Activated CD8-positive, alpha-beta memory T cell treated with anti-CD3 and anti-CD28 coated beads, Interleukin-2, amount 50 U/mL, for 1 hour (primary cell): ENCODE results near the gene ZNF185.

ENCODE experiments used
- DNase-seq: peaks from one replicate; pipeline ENCODE4 v3.0.0-alpha.2; 2020; ENCODE audit errors: extremely low read depth

ZNF185 gene

GRCh38 chrX:152897222-152898131 is at the start of gene ZNF185:
TSS of gene ZNF185 (plus strand) at chrX:152898067. CDS start at chrX:152914490, 16,423 bp downstream.
- DNase-seq: no peak

- DNase-seq: no peak
These were observed 47.4 kb upstream of the ZNF185 start for GRCh38 chrX:152850465-152850864.

- DNase-seq: no peak
These were observed 43.9 kb upstream of the ZNF185 start for GRCh38 chrX:152853986-152854385.

- no peak for DNase-seq
These were observed 36.8 kb upstream of the ZNF185 start for GRCh38 chrX:152861116-152861515.

- no peak for DNase-seq
These were observed 36.0 kb upstream of the ZNF185 start for GRCh38 chrX:152861826-152862225.

DNA sequence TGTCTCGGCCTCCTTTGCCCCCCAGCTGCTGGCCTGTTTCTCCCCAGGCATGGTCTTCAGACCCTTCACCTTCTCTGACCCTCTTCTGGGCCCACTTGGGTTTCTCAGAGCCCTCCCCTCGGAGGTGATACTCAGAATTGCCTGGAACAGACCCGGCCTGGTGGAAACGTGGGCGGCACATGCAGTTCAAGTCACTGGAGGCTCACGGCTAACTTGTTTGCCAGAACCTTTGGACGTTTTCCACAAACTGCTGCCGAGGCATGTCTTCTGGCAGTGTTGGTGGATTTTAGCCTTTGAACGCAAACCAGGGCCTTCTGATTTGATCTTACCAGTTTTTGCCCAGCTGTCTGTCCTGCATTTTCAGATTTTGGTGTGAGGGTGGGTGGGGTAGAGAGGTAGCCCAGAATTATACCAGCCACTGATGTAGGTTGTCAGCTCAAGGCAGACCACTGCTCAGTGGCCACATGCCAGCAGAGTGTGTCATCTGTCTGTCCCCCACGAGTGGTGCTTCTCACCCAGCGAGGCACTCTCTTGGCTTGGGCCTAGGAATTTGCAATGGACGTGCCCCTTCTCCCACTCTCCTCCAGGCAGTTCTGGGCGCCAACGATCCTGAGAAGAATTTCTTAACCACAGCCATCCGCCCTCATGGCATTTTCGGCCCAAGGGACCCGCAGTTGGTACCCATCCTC is 32.5 kb upstream of the ZNF185 start:
- no peak for DNase-seq

- DNase-seq: no peak
These were observed 31.5 kb upstream of the ZNF185 start for GRCh38 chrX:152866386-152866785.

DNA sequence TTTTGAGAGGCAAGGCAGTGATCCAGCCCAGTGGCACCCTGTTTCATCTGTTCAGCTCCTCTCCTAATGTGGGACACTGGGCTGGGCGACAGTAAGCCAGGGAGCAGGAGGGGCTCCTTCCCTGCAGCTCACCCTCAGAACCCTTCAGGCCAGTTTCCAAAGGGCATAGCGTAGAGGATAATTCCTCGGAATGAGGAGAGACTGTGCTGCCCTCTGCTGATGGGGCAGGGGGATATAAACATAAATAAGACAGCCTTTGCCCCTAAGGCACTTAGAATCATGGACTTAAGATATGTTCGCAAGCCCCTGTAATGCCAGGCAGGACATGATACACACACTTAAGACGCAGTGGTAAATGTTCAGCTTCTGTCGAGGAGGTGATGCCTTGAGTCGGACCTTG is 27.9 kb upstream of the ZNF185 start:
- DNase-seq: no peak

DNA sequence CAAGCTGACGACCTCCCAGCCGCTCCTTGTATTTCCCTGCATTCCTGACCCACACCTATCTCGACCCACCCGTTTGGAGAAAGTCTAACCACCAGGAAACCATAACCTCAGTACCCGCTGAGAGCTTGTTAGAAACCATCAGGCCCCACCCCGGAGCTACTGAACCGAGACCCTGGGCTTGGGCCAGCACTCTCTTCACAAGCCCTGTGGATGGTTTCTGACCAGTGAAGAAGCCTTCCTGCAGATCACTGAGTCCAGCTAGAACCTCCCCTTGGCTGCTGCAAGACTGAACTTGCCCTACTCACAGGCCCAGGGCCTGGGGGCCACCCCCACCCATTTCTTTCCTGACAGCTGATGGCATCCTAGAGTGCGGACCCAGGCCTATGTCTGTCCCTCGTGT is 26.6 kb upstream of the ZNF185 start:
- DNase-seq: no peak

DNA sequence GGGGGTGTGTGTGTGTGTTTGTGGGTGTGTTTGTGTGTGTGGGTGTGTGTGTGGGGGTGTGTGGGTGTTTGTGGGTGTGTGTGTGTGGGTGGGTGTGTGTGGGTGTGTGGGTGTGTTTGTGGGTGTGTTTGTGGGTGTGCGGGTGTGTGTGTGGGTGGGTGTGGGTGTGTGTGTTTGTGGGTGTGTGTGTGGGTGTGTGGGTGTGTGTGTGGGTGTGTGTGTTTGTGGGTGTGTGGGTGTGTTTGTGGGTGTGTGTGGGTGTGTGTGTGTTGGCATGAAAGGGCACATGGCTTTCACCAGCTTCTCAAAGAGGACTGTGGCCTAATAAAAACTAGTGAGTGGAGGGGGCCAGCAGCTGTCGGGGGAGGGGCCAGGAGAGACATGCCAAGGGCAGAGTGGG is 25.3 kb upstream of the ZNF185 start:
- no peak for DNase-seq

DNA sequence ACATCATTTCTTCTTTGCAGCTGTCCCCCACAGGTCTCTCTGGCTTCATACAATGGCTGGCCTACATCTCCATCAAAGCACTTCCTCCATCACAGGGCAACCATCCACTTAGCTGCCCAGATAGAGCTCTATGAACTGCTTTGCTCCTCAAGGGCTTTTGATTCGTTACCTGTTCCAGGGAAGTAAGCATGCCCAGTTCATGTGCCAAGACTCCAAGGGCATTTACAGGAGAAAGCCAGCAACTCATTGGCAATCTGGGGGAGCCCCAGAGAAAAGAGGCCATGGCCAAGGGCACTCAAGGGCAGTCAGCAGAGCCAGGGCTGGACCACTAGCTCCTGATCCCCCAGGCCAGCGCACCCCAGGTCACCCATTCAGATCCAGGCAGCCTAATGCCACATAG is 24.5 kb upstream of the ZNF185 start:
- DNase-seq: no peak

DNA sequence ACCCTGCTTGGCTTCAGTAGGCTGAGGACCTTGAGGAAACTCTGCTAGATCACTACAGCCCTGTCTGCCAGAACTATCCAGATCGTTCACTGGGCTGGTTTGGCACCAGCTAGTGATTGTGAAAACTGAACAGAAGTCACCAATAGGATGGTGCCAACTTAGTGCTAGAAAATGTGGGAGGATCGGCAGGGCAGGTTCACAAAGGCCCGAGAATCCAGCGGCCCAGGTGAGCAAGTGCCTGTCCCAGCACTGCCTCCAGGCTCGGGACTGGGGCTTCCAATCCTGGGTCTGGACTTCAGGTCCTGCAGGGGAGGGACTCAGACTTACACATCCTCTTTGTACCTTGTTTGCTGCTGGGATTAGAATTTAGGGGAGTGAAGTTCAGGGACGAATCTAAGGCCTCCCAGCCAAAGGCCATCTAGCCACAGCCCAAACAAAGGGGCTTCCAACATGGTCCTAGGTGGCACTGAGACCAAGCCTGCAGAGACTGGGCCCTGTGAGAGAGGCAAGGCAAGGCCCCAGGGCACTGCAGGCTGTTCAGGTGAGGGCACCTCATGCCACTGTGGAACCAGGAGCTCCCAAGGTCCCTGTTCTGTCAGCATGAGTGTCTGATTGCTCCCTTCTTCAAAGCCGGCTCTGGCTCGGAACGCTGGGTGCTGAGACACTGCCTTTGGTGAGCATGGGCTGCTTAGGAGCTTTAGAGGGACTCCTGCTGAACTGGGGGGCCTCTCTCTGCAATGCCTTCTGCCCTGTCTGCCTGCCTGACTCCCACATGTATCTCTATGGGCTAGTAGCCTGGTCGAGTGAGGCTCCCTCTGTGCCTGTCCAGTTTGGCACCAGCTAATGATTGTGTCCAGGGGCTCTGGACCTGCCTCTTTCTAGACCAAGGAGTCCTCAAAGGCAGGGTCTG is 20.7 kb upstream of the ZNF185 start:
- DNase-seq: no peak

- no peak for DNase-seq
These were observed 18.7 kb upstream of the ZNF185 start for GRCh38 chrX:152878976-152879755.

- DNase-seq: no peak
These were observed 16.6 kb upstream of the ZNF185 start for GRCh38 chrX:152881289-152881688.

DNA sequence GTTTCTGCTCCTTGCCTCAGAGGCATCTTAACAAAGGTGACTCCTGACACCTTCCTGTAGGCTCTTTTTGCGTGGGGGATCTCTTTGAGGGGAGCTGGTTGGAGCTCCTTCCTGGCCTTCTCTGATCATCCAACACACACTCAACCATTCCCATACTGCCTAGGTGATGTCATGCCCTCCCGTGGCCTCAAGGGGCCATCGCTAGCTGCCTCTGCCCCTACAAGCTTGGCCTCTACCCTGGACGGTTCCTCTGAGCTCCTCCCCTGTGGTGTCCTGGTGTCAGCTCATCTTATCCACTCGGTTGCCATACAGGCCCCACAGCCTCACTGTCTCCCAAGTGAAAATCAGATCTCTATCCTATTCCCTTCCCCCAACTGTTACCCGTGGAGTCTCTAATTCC is 13.7 kb upstream of the ZNF185 start:
- no peak for DNase-seq

DNA sequence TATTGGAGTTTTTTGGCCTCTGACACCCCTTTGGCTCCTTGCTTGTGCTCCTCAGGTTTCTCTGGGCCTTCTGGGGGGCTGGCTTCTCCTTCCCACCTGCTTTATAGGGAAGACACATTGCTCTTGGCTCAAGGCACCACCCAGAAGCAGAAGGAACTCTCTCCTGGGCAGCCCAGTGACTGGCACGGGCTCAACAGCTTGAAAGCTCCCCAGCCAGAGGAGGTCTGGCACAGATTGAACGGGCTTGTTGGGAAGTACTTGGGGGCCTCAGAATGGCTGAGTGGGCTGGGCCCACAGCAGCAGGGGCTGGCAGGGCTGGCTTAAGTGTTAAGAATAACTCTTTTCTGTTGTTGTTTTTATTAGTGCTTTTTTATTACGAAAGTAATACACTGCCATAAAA is 11.2 kb upstream of the ZNF185 start:
- no peak for DNase-seq

- no peak for DNase-seq
These were observed 5.4 kb upstream of the ZNF185 start for GRCh38 chrX:152892499-152892898.

DNA sequence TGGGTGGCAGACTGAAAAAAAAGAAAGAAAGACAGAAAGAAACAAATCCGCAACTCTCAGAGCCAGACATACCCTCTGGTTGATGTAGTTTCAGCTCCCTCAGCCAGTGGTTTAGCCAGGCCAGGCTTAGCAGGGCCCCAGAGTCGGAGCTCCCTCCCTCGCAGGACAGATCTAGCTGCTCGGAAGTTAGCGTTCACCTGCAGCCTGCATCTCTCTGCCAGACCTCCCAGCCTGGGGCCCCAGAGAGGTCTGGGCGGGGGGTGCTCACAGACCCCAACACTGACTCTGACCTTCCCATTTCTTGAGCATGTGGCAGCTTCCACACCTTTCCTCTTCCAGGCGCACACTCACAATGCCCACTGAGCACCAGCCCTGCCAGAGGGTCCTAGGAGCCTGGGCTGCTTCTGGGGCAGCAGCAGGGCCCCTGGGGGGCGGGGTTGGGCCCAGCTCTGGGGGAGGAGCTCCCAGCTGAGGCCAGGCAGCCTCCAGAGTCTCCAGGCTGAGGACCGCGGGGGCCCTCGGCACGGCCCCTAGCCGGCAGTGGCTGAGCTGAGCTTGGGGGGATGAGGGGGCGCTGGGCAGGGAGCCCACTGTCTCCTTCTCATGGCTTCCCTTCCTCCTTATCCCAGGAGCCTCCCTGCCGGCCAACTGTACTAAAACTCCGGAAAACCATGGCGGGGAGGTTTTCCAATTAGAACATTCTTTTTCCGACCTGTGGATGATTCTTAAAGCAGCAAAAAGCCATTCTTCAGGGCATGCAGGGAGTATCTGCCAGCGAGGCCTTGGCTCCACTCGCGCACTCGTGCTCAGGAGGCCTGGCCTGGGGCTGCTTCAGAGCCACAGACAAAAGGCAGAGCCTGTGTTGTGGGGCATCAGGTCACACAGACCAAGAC is 4.6 kb upstream of the ZNF185 start:
- no peak for DNase-seq

- DNase-seq: no peak
These were observed 3.8 kb upstream of the ZNF185 start for GRCh38 chrX:152893980-152894610.

GRCh38 chrX:152895121-152895520 is 2.7 kb upstream of the ZNF185 start:
- DNase-seq: no peak
